K562 (cell line): Measurements from ENCODE around the gene DIP2C. TPM values are rescaled to one million over a fixed set of nuclear protein-coding genes. Genes with fewer than 3 reads are reported as not detected.

Experiments
- ATAC-seq: fragments of 200-7000 bp; cut with Tn5 transposase; 3 replicates; pipeline ENCODE4 v1.9.1; 2020; ENCODE audit warnings: moderate library complexity
- BruUV-seq: library from RNA; stranded (reverse); fragments of 400-500 nt; replicated peaks from 2 replicates; lab custom pipeline; 2021; lab: Mats Ljungman, UMichigan
- CTCF ChIA-PET: fragments of 300-600 bp; formaldehyde crosslinking; extraction: SDS; loops from one replicate; lab custom pipeline; 2021; ENCODE audit warnings: low intra/inter-chr PET ratio; lab: Yijun Ruan, JAX
- POLR2A ChIA-PET: fragments of 300-600, 350-650 bp; sonication (Branson Sonifier 250); formaldehyde crosslinking; extraction: SDS; loops from one replicate; lab custom pipeline; 2021; ENCODE audit warnings: antibody characterized with exemption, inconsistent platforms; lab: Yijun Ruan, JAX
- DNase-seq, 4 experiments: peaks; one replicate each; pipeline versions ENCODE4 v3.0.0 to v3.0.0-alpha.2; 2011 to 2018; ENCODE audit warnings: low spot score in 3 of 4, mixed read lengths in 3 of 4; ENCODE audit errors: extremely low read depth in 1 of 4
- FAIRE-seq: peaks from 2 replicates; lab custom pipeline; 2011; peaks lifted over from hg19 to GRCh38; lab: Jason Lieb, UNC
- H2AFZ ChIP-seq: 2 replicates; pipeline ENCODE4 v1.6.0; 2011; ENCODE audit warnings: low read depth, low read length, control low read depth, inconsistent platforms
- H3K27ac ChIP-seq: fragments of 200-600 bp; 3 replicates; pipeline ENCODE4 v1.8.0; 2011; ENCODE audit warnings: low read depth, mild to moderate bottlenecking, control low read depth, inconsistent platforms, low read length, moderate library complexity, mixed read lengths; ENCODE audit errors: extremely low read depth
- H3K27me3 ChIP-seq, 2 experiments: fragments of 300-600 bp in 1 of 2; 2 replicates in 1 of 2; 3 replicates in 1 of 2; pipeline versions ENCODE4 v1.6.0 to v1.8.0; 2011; ENCODE audit warnings: inconsistent platforms in 2 of 2, low read length in 2 of 2, mild to moderate bottlenecking in 1 of 2, mixed read lengths in 1 of 2, moderate library complexity in 1 of 2; ENCODE audit not compliant: control insufficient read depth in 2 of 2, insufficient read depth in 2 of 2
- H3K36me3 ChIP-seq: fragments of 300-600 bp; 3 replicates; pipeline ENCODE4 v1.8.0; 2011; ENCODE audit warnings: mild to moderate bottlenecking, low read length, inconsistent platforms; ENCODE audit not compliant: control insufficient read depth, insufficient read depth
- H3K4me1 ChIP-seq, 2 experiments: fragments of 200-600 bp in 1 of 2; replicated peaks in 1 of 2; 2 replicates in 1 of 2; 3 replicates in 1 of 2; pipeline versions ENCODE4 v1.5.1 to v1.8.0; 2011; ENCODE audit warnings: inconsistent platforms in 2 of 2, low read length in 2 of 2, mild to moderate bottlenecking in 1 of 2, mixed read lengths in 1 of 2, moderate library complexity in 1 of 2; ENCODE audit not compliant: control insufficient read depth in 2 of 2, insufficient read depth in 2 of 2
- H3K4me2 ChIP-seq: 2 replicates; pipeline ENCODE4 v1.6.1; 2011; ENCODE audit warnings: low read length, control low read depth, inconsistent platforms, mixed read lengths; ENCODE audit not compliant: insufficient read depth
- H3K4me3 ChIP-seq: fragments of 200-600 bp; sonication (generic), shearing (Covaris generic); 2 replicates; pipeline ENCODE4 v1.5.1; 2016; ENCODE audit warnings: control low read depth, inconsistent platforms
- H3K79me2 ChIP-seq: fragments of 200-600 bp; 3 replicates; pipeline ENCODE4 v1.8.0; 2011; ENCODE audit warnings: low read length, inconsistent platforms; ENCODE audit not compliant: control insufficient read depth, insufficient read depth
- H3K9ac ChIP-seq, 2 experiments: 2 replicates each; pipeline versions ENCODE4 v1.6.0 to v1.6.1; 2011; ENCODE audit warnings: low read depth in 2 of 2, low read length in 2 of 2, control low read depth in 1 of 2, inconsistent platforms in 1 of 2, mild to moderate bottlenecking in 1 of 2, mixed read lengths in 1 of 2; ENCODE audit not compliant: insufficient read depth in 1 of 2
- H3K9me1 ChIP-seq: one replicate; pipeline ENCODE4 v1.6.0; 2011; ENCODE audit warnings: inconsistent platforms, mild to moderate bottlenecking, low read length, moderate library complexity; ENCODE audit not compliant: control insufficient read depth, insufficient read depth
- H3K9me3 ChIP-seq: replicated peaks from 2 replicates; pipeline ENCODE4 v1.5.1; 2011; ENCODE audit warnings: low read depth, low read length, inconsistent platforms; ENCODE audit not compliant: control insufficient read depth, insufficient read depth
- H4K20me1 ChIP-seq: replicated peaks from 2 replicates; pipeline ENCODE4 v1.6.1; 2011; ENCODE audit warnings: low read length, inconsistent platforms, mixed read lengths; ENCODE audit not compliant: control insufficient read depth, insufficient read depth
- CBX8 ChIP-seq: fragments of 200-600 bp; sonication (generic); IDR thresholded peaks from 2 replicates; pipeline ENCODE4 v1.6.1; 2012; ENCODE audit warnings: borderline replicate concordance, mixed run types, low read depth, mild to moderate bottlenecking, moderate library complexity, mixed read lengths, low read length, control low read depth, inconsistent platforms; ENCODE audit not compliant: poor library complexity, severe bottlenecking; ENCODE audit errors: extremely low read depth
- CREBBP ChIP-seq: IDR thresholded peaks from one replicate; pipeline ENCODE4 v1.6.1; 2012; ENCODE audit warnings: low read depth, mild to moderate bottlenecking, control low read depth, inconsistent platforms, low read length
- POLR2H ChIP-seq: IDR thresholded peaks from 2 replicates; pipeline ENCODE4 v1.6.1; 2016; ENCODE audit warnings: missing genetic modification characterization, low read depth, mild to moderate bottlenecking, control low read depth, missing compliant biosample characterization, moderate library complexity
- REST ChIP-seq, 2 experiments: fragments of 450-650 bp; formaldehyde crosslinking in 1 of 2; IDR thresholded peaks; 2 replicates each; pipeline versions ENCODE4 v1.4.0 to v1.6.1; 2014 to 2020; ENCODE audit warnings: mild to moderate bottlenecking in 2 of 2, borderline replicate concordance in 1 of 2, low read depth in 1 of 2
- WGBS: fragments of 100-300 bp; shearing (Covaris generic); methylation state at CpG from one replicate; pipeline ENCODE4 v1.1.6; 2016; ENCODE audit warnings: low coverage, mixed read lengths; ENCODE audit not compliant: insufficient coverage; ENCODE audit errors: missing lambda C conversion rate; 5-methylcytosine and 5-hydroxymethylcytosine counted together
- in situ Hi-C: fragments of 300-500 bp; cut with MboI; formaldehyde crosslinking; loops from 4 replicates; pipeline ENCODE4 v1.15.0; 2018; ENCODE audit warnings: inconsistent platforms, mixed read lengths
- intact Hi-C: fragments of 100-400 bp; cut with micrococcal nuclease; formaldehyde crosslinking; loops from 2 replicates; pipeline ENCODE4 v1.14.2; 2022
- polyA plus RNA-seq, 8 experiments: library from polyadenylated mRNA; depleted of rRNA in 4 of 8; stranded (reverse) in 5 of 8; unstranded in 3 of 8; fragments of >200 nt; fragmentation: Nextera tagmentation in 2 of 8; fragmentation: Illumina TruSeq in 1 of 8; extraction: Ambion mirVana in 2 of 8; extraction: Trizol in 1 of 8; gene quantifications; 2 replicates each; pipeline versions ENCODE4 v1.2.1 to v1.2.3, GENCODE V29; 2011 to 2014; ENCODE audit warnings: inconsistent platforms in 1 of 8, missing spikeins in 1 of 8
- total RNA-seq, 7 experiments: library from RNA; depleted of rRNA in 6 of 7; stranded (reverse); fragments of >200 nt in 6 of 7; fragmentation: Illumina TruSeq in 2 of 7; extraction: Trizol in 2 of 7; gene quantifications; 2 replicates each; pipeline versions ENCODE4 v1.2.1 to v1.2.3, GENCODE V29; 2011 to 2021; ENCODE audit warnings: low replicate concordance in 1 of 7

Gene DIP2C
- total and polyA plus RNA-seq, 9 of the 15 experiments (the other 6 are each of a cell fraction or from before 2014, with no cell fraction given): 0.01 TPM; not detected in 8

- BruUV-seq: no TSS peak
- no peak for FAIRE-seq
- H2AFZ ChIP-seq: no peak overlapping the region
- ChIA-PET POLR2A (interaction anchor here (0.7 kb wide), 1 partner anchor 947 kb away, joined by 3 read pairs; no protein-coding TSS in a partner anchor), CTCF (no interaction called here)
- in situ Hi-C loops (no loop called here), intact Hi-C loops (no loop called here)
- no peak for TF ChIP-seq REST (IDR thresholded peaks at IDR 0.05; ENCODE audit: borderline replicate concordance)
- no peak for TF ChIP-seq REST (CRISPR knock-in tag; IDR thresholded peaks at IDR 0.05; ENCODE audit: low read depth)
- no peak for TF ChIP-seq CREBBP
- no peak for TF ChIP-seq POLR2H
- peak; percentile 90 for TF ChIP-seq CBX8
- H3K27ac ChIP-seq: no peak overlapping the region
- no peak for DNase-seq
- H3K4me2 ChIP-seq: no peak overlapping the region
- H3K4me1 ChIP-seq: no peaks in the 10 kb centered on the region
- ATAC-seq: no peak
- no peak overlapping the region for H3K9ac ChIP-seq
- H3K9me3 ChIP-seq: peaks cover 6% of the 10 kb centered on the region; the same call in 1 of the 2 replicates
- H3K9me1 ChIP-seq: no peaks in the 10 kb centered on the region
- WGBS: 1% methylated on average over 4 of the region's 4 CpGs
- peaks cover 23 to 49% of the 10 kb centered on the region in 2 experiments; a peak in 4 of 5 replicates for H3K27me3 ChIP-seq
- H4K20me1 ChIP-seq: peaks cover 5% of the 10 kb centered on the region; the same call in 1 of the 2 replicates
- no peak overlapping the region for H3K4me3 ChIP-seq
- H3K79me2 ChIP-seq: no peaks in the 10 kb centered on the region
- H3K36me3 ChIP-seq: no peaks in the 10 kb centered on the region
These were observed 24.6 kb downstream of the DIP2C start for GRCh38 chr10:664893-665292.
